Measurements from ENCODE around the gene PPARG. TPM values are rescaled to one million over a fixed set of nuclear protein-coding genes. Genes with fewer than 3 reads are reported as not detected.
A peak's percentile ranks its signal among the peaks of the same experiment; 100 is the strongest.

PPARG gene
- total and polyA plus RNA-seq, 5 donors from 2014 or later = 0.16 to 0.64 (median 0.24) TPM; not detected in 2

DNA sequence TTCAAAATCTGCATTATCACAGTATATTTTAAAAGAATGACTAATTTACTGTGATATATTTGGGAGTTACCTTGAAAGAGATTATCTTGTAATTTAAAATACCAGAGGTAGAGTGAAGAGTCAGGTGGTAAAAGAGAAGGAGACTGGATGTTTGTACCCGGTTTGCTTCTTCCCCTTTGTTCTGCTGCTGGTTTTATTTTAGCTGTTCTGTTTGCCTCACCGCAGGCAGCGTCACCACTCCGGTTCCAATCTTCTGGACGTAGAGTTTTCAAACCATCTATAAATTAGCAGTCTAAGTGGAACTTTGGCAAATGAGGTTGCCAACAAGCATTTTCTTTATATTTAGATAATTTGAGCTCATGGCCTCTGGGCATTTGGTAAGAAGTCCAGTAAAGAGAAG lies 38.2 kb downstream of the PPARG start:
- Mint-ChIP-seq H3K36me3 (no peaks in the 10 kb centered on the region), H3K4me1 (no peaks in the 10 kb centered on the region), H3K27me3 (peaks cover 15% of the 10 kb centered on the region), H3K4me3 (no peak overlapping the region), H3K9me3 (peaks cover 0 to 2% (median 0%) of the 10 kb centered on the region in 7 donors), H3K27ac (no peak overlapping the region)
- Histone ChIP-seq H3K36me3 (ENCODE audit: control insufficient read depth, insufficient read depth, low read length) (no peaks in the 10 kb centered on the region), H3K4me3 (ENCODE audit: low read depth, low read length) (no peak overlapping the region), H3K27ac (ENCODE audit: insufficient read depth, low read length, poor library complexity, severe bottlenecking) (no peak overlapping the region), H3K4me1 (ENCODE audit: control insufficient read depth, insufficient read depth, low read length, poor library complexity, severe bottlenecking) (no peaks in the 10 kb centered on the region), H3K27me3 (ENCODE audit: control insufficient read depth, insufficient read depth, low read length) (no peaks in the 10 kb centered on the region), H3K9me3 (ENCODE audit: control insufficient read depth in 2 of 2, low read length in 2 of 2) (no peaks in the 10 kb centered on the region)
- no peak for ATAC-seq (ENCODE audit: low read depth in 2 of 2)
- DNase-seq = no peak

GRCh38 chr3:12328132-12328836 lies 39.4 kb downstream of the PPARG start:
- H3K9me3 Mint-ChIP-seq = no peaks in the 10 kb centered on the region
- ATAC-seq (ENCODE audit: low read depth in 2 of 2) (no peak), DNase-seq (no peak)
- H3K36me3 Mint-ChIP-seq = no peaks in the 10 kb centered on the region
- Histone ChIP-seq H3K27ac (ENCODE audit: insufficient read depth, low read length, poor library complexity, severe bottlenecking) (no peak overlapping the region), H3K4me1 (ENCODE audit: control insufficient read depth, insufficient read depth, low read length, poor library complexity, severe bottlenecking) (no peaks in the 10 kb centered on the region), H3K27me3 (ENCODE audit: control insufficient read depth, insufficient read depth, low read length) (no peaks in the 10 kb centered on the region), H3K4me3 (ENCODE audit: low read depth, low read length) (no peak overlapping the region), H3K9me3 (ENCODE audit: control insufficient read depth in 2 of 2, low read length in 2 of 2) (no peaks in the 10 kb centered on the region), H3K36me3 (ENCODE audit: control insufficient read depth, insufficient read depth, low read length) (no peaks in the 10 kb centered on the region)
- no peak overlapping the region for H3K4me3 Mint-ChIP-seq
- no peaks in the 10 kb centered on the region for H3K4me1 Mint-ChIP-seq
- no peak overlapping the region for H3K27ac Mint-ChIP-seq
- H3K27me3 Mint-ChIP-seq = peaks cover 9% of the 10 kb centered on the region

- DNase-seq (no peak), ATAC-seq (ENCODE audit: low read depth in 2 of 2) (no peak)
- H3K9me3 Mint-ChIP-seq = no peaks in the 10 kb centered on the region
- H3K27ac Mint-ChIP-seq = no peak overlapping the region
- no peak overlapping the region for H3K4me3 Mint-ChIP-seq
- Histone ChIP-seq H3K36me3 (ENCODE audit: control insufficient read depth, insufficient read depth, low read length) (no peaks in the 10 kb centered on the region), H3K9me3 (ENCODE audit: control insufficient read depth in 2 of 2, low read length in 2 of 2) (no peaks in the 10 kb centered on the region), H3K4me3 (ENCODE audit: low read depth, low read length) (no peak overlapping the region), H3K27ac (ENCODE audit: insufficient read depth, low read length, poor library complexity, severe bottlenecking) (no peak overlapping the region), H3K27me3 (ENCODE audit: control insufficient read depth, insufficient read depth, low read length) (no peaks in the 10 kb centered on the region), H3K4me1 (ENCODE audit: control insufficient read depth, insufficient read depth, low read length, poor library complexity, severe bottlenecking) (no peaks in the 10 kb centered on the region)
- no peaks in the 10 kb centered on the region for H3K4me1 Mint-ChIP-seq
- H3K27me3 Mint-ChIP-seq = peaks cover 4% of the 10 kb centered on the region
- H3K36me3 Mint-ChIP-seq = no peaks in the 10 kb centered on the region
Measured at GRCh38 chr3:12328837-12329462, 40.1 kb downstream of the PPARG start.

DNA sequence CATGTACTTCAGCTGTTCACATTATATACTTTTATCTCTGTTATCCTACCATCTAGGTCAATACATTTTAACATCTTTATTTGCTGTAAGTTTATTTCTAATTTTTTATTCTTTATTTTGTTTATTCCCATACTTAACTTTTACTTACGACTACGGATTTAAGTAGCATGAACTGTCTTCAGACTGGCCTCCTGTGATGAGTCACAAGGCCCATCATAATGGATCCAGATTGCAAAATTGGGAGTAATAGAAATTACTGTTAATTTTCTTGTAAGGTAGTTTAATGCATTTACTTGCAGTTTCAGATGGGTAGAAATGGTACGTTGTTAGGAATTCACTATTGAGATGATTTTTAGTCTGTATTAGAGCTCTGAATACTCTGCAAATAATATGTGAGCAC lies 45.9 kb downstream of the PPARG start:
- H3K27ac Mint-ChIP-seq = no peak overlapping the region
- ATAC-seq (ENCODE audit: low read depth in 2 of 2) = no peak
- Histone ChIP-seq H3K27ac (ENCODE audit: insufficient read depth, low read length, poor library complexity, severe bottlenecking) (no peak overlapping the region), H3K4me1 (ENCODE audit: control insufficient read depth, insufficient read depth, low read length, poor library complexity, severe bottlenecking) (peaks cover 7% of the 10 kb centered on the region), H3K4me3 (ENCODE audit: low read depth, low read length) (no peak overlapping the region), H3K27me3 (ENCODE audit: control insufficient read depth, insufficient read depth, low read length) (no peaks in the 10 kb centered on the region), H3K9me3 (ENCODE audit: control insufficient read depth in 2 of 2, low read length in 2 of 2) (no peaks in the 10 kb centered on the region), H3K36me3 (ENCODE audit: control insufficient read depth, insufficient read depth, low read length) (no peaks in the 10 kb centered on the region)
- no peak overlapping the region for H3K4me3 Mint-ChIP-seq
- no peaks in the 10 kb centered on the region for H3K27me3 Mint-ChIP-seq
- H3K9me3 Mint-ChIP-seq = no peaks in the 10 kb centered on the region
- H3K36me3 Mint-ChIP-seq = no peaks in the 10 kb centered on the region
- no peak for DNase-seq
- peaks cover 7 to 12% (median 8%) of the 10 kb centered on the region in 4 donors for H3K4me1 Mint-ChIP-seq

GRCh38 chr3:12335421-12335820 lies 46.6 kb downstream of the PPARG start:
- ATAC-seq (ENCODE audit: low read depth in 2 of 2) (no peak), DNase-seq (no peak)
- Mint-ChIP-seq H3K4me3 (no peak overlapping the region), H3K9me3 (no peaks in the 10 kb centered on the region), H3K27me3 (no peaks in the 10 kb centered on the region), H3K36me3 (no peaks in the 10 kb centered on the region), H3K27ac (no peak overlapping the region), H3K4me1 (peaks cover 7 to 12% (median 8%) of the 10 kb centered on the region in 4 donors)
- no peak overlapping the region for H3K27ac ChIP-seq (ENCODE audit: insufficient read depth, low read length, poor library complexity, severe bottlenecking)
- H3K4me3 ChIP-seq (ENCODE audit: low read depth, low read length) = no peak overlapping the region
- no peaks in the 10 kb centered on the region for H3K9me3 ChIP-seq (ENCODE audit: control insufficient read depth in 2 of 2, low read length in 2 of 2)
- no peaks in the 10 kb centered on the region for H3K36me3 ChIP-seq (ENCODE audit: control insufficient read depth, insufficient read depth, low read length)
- no peaks in the 10 kb centered on the region for H3K27me3 ChIP-seq (ENCODE audit: control insufficient read depth, insufficient read depth, low read length)
- H3K4me1 ChIP-seq (ENCODE audit: control insufficient read depth, insufficient read depth, low read length, poor library complexity, severe bottlenecking) = peaks cover 7% of the 10 kb centered on the region

GRCh38 chr3:12336099-12336498 lies 47.2 kb downstream of the PPARG start:
- H3K36me3 ChIP-seq (ENCODE audit: control insufficient read depth, insufficient read depth, low read length) = no peaks in the 10 kb centered on the region
- peaks cover 7 to 12% (median 8%) of the 10 kb centered on the region in 4 donors for H3K4me1 Mint-ChIP-seq
- ATAC-seq (ENCODE audit: low read depth in 2 of 2) = no peak

DNA sequence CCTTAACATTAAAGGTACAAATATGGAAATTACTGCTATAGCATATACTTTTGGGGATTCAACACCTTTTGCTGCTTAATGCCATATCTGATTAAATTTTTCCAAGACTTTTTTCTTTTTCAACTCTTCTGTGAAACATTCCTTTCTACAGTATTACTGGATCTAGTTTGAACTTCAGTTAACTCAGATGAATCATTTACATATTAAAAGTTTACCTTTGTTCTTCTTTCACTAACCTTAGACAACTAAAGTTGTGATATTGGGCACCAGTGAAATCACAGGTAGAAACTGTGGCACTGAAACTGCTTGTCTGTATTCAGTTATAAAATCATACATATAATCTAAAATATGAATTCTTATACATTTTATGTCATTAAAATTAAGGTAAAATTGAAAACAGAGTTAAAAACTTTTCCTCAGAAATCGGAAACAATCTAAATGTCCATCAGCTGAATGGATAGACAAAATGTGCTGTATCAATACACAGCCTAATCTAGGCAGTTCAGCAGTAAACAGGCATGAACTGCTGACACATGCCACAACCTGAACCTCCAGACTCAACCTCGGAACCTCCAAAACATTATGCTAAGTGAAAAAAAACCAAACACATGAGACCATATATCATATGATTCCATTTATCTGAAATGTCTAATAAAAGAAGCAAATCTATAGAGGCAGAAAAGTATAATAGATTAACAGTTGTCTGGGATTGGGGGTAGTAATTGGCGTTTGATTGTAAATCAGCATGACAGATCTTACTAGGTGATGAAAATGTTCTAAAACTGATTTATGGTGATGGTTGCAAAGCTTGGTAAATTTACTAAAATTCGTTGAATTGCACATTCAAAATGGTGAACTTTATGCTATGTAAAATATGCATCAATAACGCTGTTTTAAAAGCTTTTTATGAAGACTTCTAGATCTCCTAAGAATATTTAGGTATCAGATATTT lies 50.0 kb downstream of the PPARG start:
- peaks cover 3% of the 10 kb centered on the region for H3K27me3 ChIP-seq (ENCODE audit: control insufficient read depth, insufficient read depth, low read length)
- no peaks in the 10 kb centered on the region for H3K27me3 Mint-ChIP-seq
- H3K4me1 Mint-ChIP-seq = peaks cover 7 to 12% (median 8%) of the 10 kb centered on the region in 4 donors
- no peaks in the 10 kb centered on the region for H3K9me3 ChIP-seq (ENCODE audit: control insufficient read depth in 2 of 2, low read length in 2 of 2)
- no peak overlapping the region for H3K27ac ChIP-seq (ENCODE audit: insufficient read depth, low read length, poor library complexity, severe bottlenecking)
- peaks cover 7% of the 10 kb centered on the region for H3K4me1 ChIP-seq (ENCODE audit: control insufficient read depth, insufficient read depth, low read length, poor library complexity, severe bottlenecking)
- H3K36me3 Mint-ChIP-seq = no peaks in the 10 kb centered on the region
- no peaks in the 10 kb centered on the region for H3K36me3 ChIP-seq (ENCODE audit: control insufficient read depth, insufficient read depth, low read length)
- H3K9me3 Mint-ChIP-seq = no peaks in the 10 kb centered on the region
- no peak overlapping the region for H3K4me3 Mint-ChIP-seq
- DNase-seq (no peak), ATAC-seq (ENCODE audit: low read depth in 2 of 2) (no peak)
- no peak overlapping the region for H3K4me3 ChIP-seq (ENCODE audit: low read depth, low read length)
- no peak overlapping the region for H3K27ac Mint-ChIP-seq

More at GRCh38 chr3:12336099-12336498, 47.2 kb downstream of the PPARG start:
- DNase-seq = peak in 2 of 3 donors; percentile 1 to 4
- peak overlapping the region in 1 of 3 donors; percentile 33 for H3K27ac Mint-ChIP-seq
- H3K36me3 Mint-ChIP-seq = no peaks in the 10 kb centered on the region
- no peaks in the 10 kb centered on the region for H3K27me3 Mint-ChIP-seq
- Histone ChIP-seq H3K9me3 (ENCODE audit: control insufficient read depth in 2 of 2, low read length in 2 of 2) (no peaks in the 10 kb centered on the region), H3K4me3 (ENCODE audit: low read depth, low read length) (no peak overlapping the region), H3K27ac (ENCODE audit: insufficient read depth, low read length, poor library complexity, severe bottlenecking) (no peak overlapping the region), H3K27me3 (ENCODE audit: control insufficient read depth, insufficient read depth, low read length) (no peaks in the 10 kb centered on the region), H3K4me1 (ENCODE audit: control insufficient read depth, insufficient read depth, low read length, poor library complexity, severe bottlenecking) (peaks cover 7% of the 10 kb centered on the region)
- H3K4me3 Mint-ChIP-seq = no peak overlapping the region
- no peaks in the 10 kb centered on the region for H3K9me3 Mint-ChIP-seq
